H9 (cell line): ENCODE results near the gene SYNPO. TPM values are rescaled to one million over a fixed set of nuclear protein-coding genes. Genes with fewer than 3 reads are reported as not detected.

Experiments
- DNase-seq: peaks from one replicate; pipeline ENCODE4 v3.0.0-alpha.2; 2017
- H2AFZ ChIP-seq: one replicate; pipeline ENCODE4 v1.6.1; 2013; ENCODE audit warnings: mild to moderate bottlenecking, low read length, control low read depth, moderate library complexity
- H2AK5ac ChIP-seq: 2 replicates; pipeline ENCODE4 v1.6.1; 2013; ENCODE audit warnings: low read length, control low read depth, mixed read lengths; ENCODE audit not compliant: insufficient read length
- H2BK120ac ChIP-seq: one replicate; pipeline ENCODE4 v1.6.1; 2013; ENCODE audit warnings: low read depth, mild to moderate bottlenecking, low read length, control low read depth, inconsistent platforms; ENCODE audit not compliant: poor library complexity, severe bottlenecking
- H2BK12ac ChIP-seq: 2 replicates; pipeline ENCODE4 v1.6.1; 2013; ENCODE audit warnings: low read length, control low read depth, mixed read lengths, low read depth; ENCODE audit not compliant: insufficient read length
- H2BK15ac ChIP-seq: 2 replicates; pipeline ENCODE4 v1.6.1; 2013; ENCODE audit warnings: low read depth, low read length, control low read depth
- H2BK20ac ChIP-seq: one replicate; pipeline ENCODE4 v1.6.1; 2013; ENCODE audit warnings: low read depth, mild to moderate bottlenecking, low read length, control low read depth, inconsistent platforms; ENCODE audit not compliant: poor library complexity, severe bottlenecking
- H2BK5ac ChIP-seq: 2 replicates; pipeline ENCODE4 v1.6.1; 2013; ENCODE audit warnings: low read length, control low read depth, mixed read lengths; ENCODE audit not compliant: insufficient read length
- H3K14ac ChIP-seq: 2 replicates; pipeline ENCODE4 v1.6.1; 2013; ENCODE audit warnings: low read length, control low read depth; ENCODE audit not compliant: insufficient read depth
- H3K18ac ChIP-seq: 2 replicates; pipeline ENCODE4 v1.6.1; 2013; ENCODE audit warnings: low read depth, mild to moderate bottlenecking, mixed read lengths, low read length, control low read depth; ENCODE audit not compliant: insufficient read length
- H3K23ac ChIP-seq: 2 replicates; pipeline ENCODE4 v1.6.1; 2013; ENCODE audit warnings: low read length, control low read depth, mixed read lengths, low read depth; ENCODE audit not compliant: insufficient read length
- H3K23me2 ChIP-seq: 2 replicates; pipeline ENCODE4 v1.6.1; 2013; ENCODE audit warnings: low read depth, mild to moderate bottlenecking, mixed read lengths, low read length, control low read depth; ENCODE audit not compliant: insufficient read length, poor library complexity, severe bottlenecking
- H3K27ac ChIP-seq: 2 replicates; pipeline ENCODE4 v1.5.1; 2013; ENCODE audit warnings: low read length, control low read depth, mixed read lengths, low read depth; ENCODE audit not compliant: insufficient read length
- H3K27me3 ChIP-seq: 2 replicates; pipeline ENCODE4 v1.6.1; 2013; ENCODE audit warnings: low read length, control low read depth, inconsistent platforms; ENCODE audit not compliant: insufficient read depth
- H3K4ac ChIP-seq: 2 replicates; pipeline ENCODE4 v1.6.1; 2013; ENCODE audit warnings: low read depth, mild to moderate bottlenecking, control low read depth, inconsistent platforms, low read length, moderate library complexity
- H3K4me1 ChIP-seq: 2 replicates; pipeline ENCODE4 v1.6.1; 2013; ENCODE audit warnings: low read length, control low read depth, inconsistent platforms; ENCODE audit not compliant: insufficient read depth
- H3K4me2 ChIP-seq: 2 replicates; pipeline ENCODE4 v1.6.1; 2013; ENCODE audit warnings: low read length, control low read depth, mixed read lengths; ENCODE audit not compliant: insufficient read length, insufficient read depth
- H3K56ac ChIP-seq: 2 replicates; pipeline ENCODE4 v1.6.1; 2013; ENCODE audit warnings: low read depth, mild to moderate bottlenecking, mixed read lengths, low read length, control low read depth; ENCODE audit not compliant: insufficient read length
- H3K79me1 ChIP-seq: 2 replicates; pipeline ENCODE4 v1.6.1; 2013; ENCODE audit warnings: low read depth, mild to moderate bottlenecking, moderate library complexity, low read length, control low read depth, inconsistent platforms; ENCODE audit not compliant: insufficient read depth, poor library complexity, severe bottlenecking
- H3K79me2 ChIP-seq: 2 replicates; pipeline ENCODE4 v1.6.1; 2013; ENCODE audit warnings: low read length, control low read depth, inconsistent platforms; ENCODE audit not compliant: insufficient read depth
- H3K9ac ChIP-seq: 2 replicates; pipeline ENCODE4 v1.6.1; 2013; ENCODE audit warnings: low read length, control low read depth, mixed read lengths; ENCODE audit not compliant: insufficient read length; ENCODE audit errors: extremely low read depth
- H3K9me3 ChIP-seq: one replicate; pipeline ENCODE4 v1.6.1; 2013; ENCODE audit warnings: low read depth, low read length, inconsistent platforms; ENCODE audit not compliant: control insufficient read depth
- H3T11ph ChIP-seq: one replicate; pipeline ENCODE4 v1.6.1; 2013; ENCODE audit warnings: mild to moderate bottlenecking, low read length, control low read depth, inconsistent platforms
- H4K20me1 ChIP-seq: one replicate; pipeline ENCODE4 v1.6.1; 2013; ENCODE audit not compliant: control insufficient read depth, insufficient read length, insufficient read depth
- H4K5ac ChIP-seq: 2 replicates; pipeline ENCODE4 v1.6.1; 2013; ENCODE audit warnings: low read depth, mild to moderate bottlenecking, mixed read lengths, low read length, control low read depth; ENCODE audit not compliant: insufficient read length
- H4K8ac ChIP-seq: replicated peaks from 2 replicates; pipeline ENCODE4 v1.6.1; 2013; ENCODE audit warnings: low read length, control low read depth, mixed read lengths, low read depth; ENCODE audit not compliant: insufficient read length
- H4K91ac ChIP-seq: 2 replicates; pipeline ENCODE4 v1.6.1; 2013; ENCODE audit warnings: low read depth, mild to moderate bottlenecking, moderate library complexity, mixed read lengths, low read length, control low read depth; ENCODE audit not compliant: insufficient read length
- H3K27ac Mint-ChIP-seq, 3 experiments: 2 replicates in 2 of 3; 3 replicates in 1 of 3; pipeline ENCODE4 v1.8.0; 2020 to 2021; ENCODE audit warnings: mixed read lengths in 3 of 3, mild to moderate bottlenecking in 1 of 3, moderate library complexity in 1 of 3
- H3K27me3 Mint-ChIP-seq: 2 replicates; pipeline ENCODE4 v1.8.0; 2021; ENCODE audit warnings: low read depth, mild to moderate bottlenecking, moderate library complexity, mixed read lengths
- H3K36me3 Mint-ChIP-seq, 3 experiments: 2 replicates in 2 of 3; 3 replicates in 1 of 3; pipeline ENCODE4 v1.8.0; 2020 to 2021; ENCODE audit warnings: low read depth in 3 of 3, mixed read lengths in 3 of 3; ENCODE audit not compliant: insufficient read depth in 1 of 3
- H3K4me1 Mint-ChIP-seq, 2 experiments: 2 replicates each; pipeline ENCODE4 v1.8.0; 2020; ENCODE audit warnings: mixed read lengths in 2 of 2
- H3K4me3 Mint-ChIP-seq, 2 experiments: 2 replicates in 1 of 2; 3 replicates in 1 of 2; pipeline ENCODE4 v1.8.0; 2020 to 2021; ENCODE audit warnings: mild to moderate bottlenecking in 2 of 2, mixed read lengths in 2 of 2, moderate library complexity in 1 of 2
- H3K9me3 Mint-ChIP-seq, 2 experiments: 2 replicates in 1 of 2; 3 replicates in 1 of 2; pipeline ENCODE4 v1.8.0; 2020; ENCODE audit warnings: mild to moderate bottlenecking in 2 of 2, mixed read lengths in 2 of 2, moderate library complexity in 1 of 2
- CTCF ChIP-seq: fragments of 200-600 bp; sonication (generic); conservative IDR thresholded peaks from 3 replicates; pipeline ENCODE4 v1.8.0; 2021; ENCODE audit warnings: antibody characterized with exemption, mild to moderate bottlenecking
- WGBS: extraction: QIAGEN DNeasy Blood & Tissue Kit; methylation state at CpG from one replicate; pipeline ENCODE4 v1.1.7; 2013; ENCODE audit warnings: missing lambda C conversion rate, low lambda C conversion rate, mixed read lengths; ENCODE audit not compliant: insufficient read length; ENCODE audit errors: extremely low coverage; 5-methylcytosine and 5-hydroxymethylcytosine counted together
- total RNA-seq: library from RNA; stranded (reverse); gene quantifications from 2 replicates; pipeline ENCODE4 v1.2.1, GENCODE V29; 2021

SYNPO gene
- total RNA-seq, 1 experiment from 2014 or later, result 1.7 TPM

DNA sequence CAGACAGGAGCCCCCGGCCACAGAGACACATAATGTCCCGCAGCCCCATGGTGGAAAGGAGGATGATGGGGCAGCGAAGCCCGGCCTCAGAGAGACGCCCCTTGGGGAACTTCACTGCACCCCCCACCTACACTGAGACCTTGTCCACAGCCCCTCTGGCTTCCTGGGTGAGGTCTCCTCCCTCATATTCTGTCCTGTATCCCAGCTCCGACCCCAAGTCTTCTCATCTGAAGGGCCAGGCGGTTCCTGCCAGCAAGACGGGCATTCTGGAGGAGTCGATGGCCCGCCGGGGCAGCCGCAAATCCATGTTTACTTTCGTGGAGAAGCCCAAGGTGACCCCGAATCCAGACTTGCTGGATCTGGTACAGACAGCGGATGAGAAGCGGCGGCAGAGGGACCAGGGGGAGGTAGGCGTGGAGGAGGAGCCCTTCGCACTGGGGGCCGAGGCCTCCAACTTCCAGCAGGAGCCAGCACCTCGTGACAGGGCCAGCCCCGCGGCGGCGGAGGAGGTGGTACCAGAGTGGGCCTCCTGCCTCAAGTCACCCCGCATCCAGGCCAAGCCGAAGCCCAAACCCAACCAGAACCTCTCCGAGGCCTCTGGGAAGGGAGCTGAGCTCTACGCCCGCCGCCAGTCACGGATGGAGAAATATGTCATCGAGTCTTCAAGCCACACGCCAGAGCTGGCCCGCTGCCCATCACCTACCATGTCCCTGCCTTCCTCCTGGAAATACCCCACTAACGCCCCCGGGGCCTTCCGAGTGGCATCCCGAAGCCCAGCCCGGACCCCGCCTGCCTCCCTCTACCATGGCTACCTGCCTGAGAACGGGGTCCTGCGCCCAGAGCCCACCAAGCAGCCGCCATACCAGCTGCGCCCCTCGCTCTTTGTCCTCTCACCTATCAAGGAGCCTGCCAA is 8.9 kb downstream of the SYNPO start:
- H3K9me3 ChIP-seq, result no peaks in the 10 kb centered on the region
- H2AK5ac ChIP-seq, result no peak overlapping the region
- H3K4ac ChIP-seq, result no peak overlapping the region
- TF ChIP-seq CTCF, result no peak
- Mint-ChIP-seq H3K9me3 (no peaks in the 10 kb centered on the region), H3K4me3 (no peak overlapping the region), H3K27ac (no peak overlapping the region), H3K4me1 (peaks cover 32 to 44% of the 10 kb centered on the region in 2 experiments), H3K36me3 (no peaks in the 10 kb centered on the region), H3K27me3 (no peaks in the 10 kb centered on the region; the same call in 1 of the 2 replicates)
- H3K9ac ChIP-seq, result no peak overlapping the region
- no peak overlapping the region for H3T11ph ChIP-seq
- no peaks in the 10 kb centered on the region for H3K79me1 ChIP-seq
- H2BK15ac ChIP-seq, result no peak overlapping the region
- peaks cover 2% of the 10 kb centered on the region; the same call in 1 of the 2 replicates for H3K4me1 ChIP-seq
- no peak overlapping the region for H4K8ac ChIP-seq
- no peaks in the 10 kb centered on the region for H3K79me2 ChIP-seq
- no peaks in the 10 kb centered on the region for H3K23me2 ChIP-seq
- H2BK120ac ChIP-seq, result no peak overlapping the region
- no peaks in the 10 kb centered on the region for H4K20me1 ChIP-seq
- no peak overlapping the region for H4K91ac ChIP-seq
- H4K5ac ChIP-seq, result no peak overlapping the region
- no peak for DNase-seq
- no peak overlapping the region; the same call in 1 of the 2 replicates for H3K14ac ChIP-seq
- no peak overlapping the region for H3K23ac ChIP-seq
- no peak overlapping the region for H2AFZ ChIP-seq
- no peak overlapping the region for H2BK12ac ChIP-seq
- H3K18ac ChIP-seq, result no peak overlapping the region
- H3K4me2 ChIP-seq, result no peak overlapping the region
- no peaks in the 10 kb centered on the region for H3K27me3 ChIP-seq
- no peak overlapping the region for H3K56ac ChIP-seq
- no CpG with 5 or more reads among the region's 46 CpGs for WGBS
- H3K27ac ChIP-seq, result no peak overlapping the region
- no peak overlapping the region for H2BK20ac ChIP-seq
- H2BK5ac ChIP-seq, result no peak overlapping the region
